Caco-2 (cell line): Measurements from ENCODE around the gene ELP4. TPM values are rescaled to one million over a fixed set of nuclear protein-coding genes. Genes with fewer than 3 reads are reported as not detected.

ENCODE experiments used
- BruUV-seq: library from RNA; stranded (reverse); fragments of 400-500 nt; replicated peaks from 2 replicates; lab custom pipeline; 2021; lab: Mats Ljungman, UMichigan
- CTCF ChIA-PET: fragments of 300-600 bp; sonication (Branson Sonifier 250); formaldehyde crosslinking; loops from one replicate; lab custom pipeline; 2022; ENCODE audit warnings: antibody characterized with exemption; lab: Charles Lee
- POLR2A ChIA-PET: fragments of 300-600 bp; sonication (Branson Sonifier 250); formaldehyde crosslinking; loops from one replicate; lab custom pipeline; 2022; ENCODE audit warnings: antibody characterized with exemption; lab: Charles Lee
- DNase-seq, 2 experiments: peaks; one replicate each; pipeline versions ENCODE4 v3.0.0 to v3.0.0-alpha.2; 2020 to 2022
- H3K27me3 ChIP-seq: replicated peaks from 2 replicates; pipeline ENCODE4 v1.6.0; 2011; ENCODE audit warnings: low read length; ENCODE audit not compliant: control insufficient read depth, insufficient read depth
- H3K36me3 ChIP-seq: 2 replicates; pipeline ENCODE4 v1.5.1; 2011; ENCODE audit warnings: low read length; ENCODE audit not compliant: control insufficient read depth, insufficient read depth
- H3K4me1 ChIP-seq: fragments of 250-450 bp; sonication (Bioruptor Pico); 2 replicates; pipeline ENCODE4 v1.5.1; 2020; ENCODE audit warnings: mild to moderate bottlenecking
- H3K4me3 ChIP-seq: 2 replicates; pipeline ENCODE4 v1.5.1; 2011; ENCODE audit warnings: low read depth, mild to moderate bottlenecking, control low read depth, low read length
- H3K9me3 ChIP-seq: fragments of 250-450 bp; sonication (Bioruptor Pico); 2 replicates; pipeline ENCODE4 v1.5.1; 2020; ENCODE audit warnings: mild to moderate bottlenecking, moderate library complexity
- H3K27ac Mint-ChIP-seq: one replicate; pipeline ENCODE4 v1.8.0; 2022; ENCODE audit warnings: mixed read lengths; ENCODE audit not compliant: unreplicated experiment
- H3K27me3 Mint-ChIP-seq: one replicate; pipeline ENCODE4 v1.8.0; 2022; ENCODE audit warnings: mixed read lengths; ENCODE audit not compliant: insufficient read depth, unreplicated experiment
- H3K36me3 Mint-ChIP-seq: one replicate; pipeline ENCODE4 v1.8.0; 2022; ENCODE audit warnings: mild to moderate bottlenecking, mixed read lengths; ENCODE audit not compliant: insufficient read depth, unreplicated experiment
- H3K4me1 Mint-ChIP-seq: one replicate; pipeline ENCODE4 v1.8.0; 2022; ENCODE audit warnings: low read depth, mixed read lengths; ENCODE audit not compliant: unreplicated experiment
- H3K4me3 Mint-ChIP-seq: one replicate; pipeline ENCODE4 v1.8.0; 2022; ENCODE audit warnings: mild to moderate bottlenecking, moderate library complexity, mixed read lengths; ENCODE audit not compliant: unreplicated experiment
- H3K9me3 Mint-ChIP-seq: one replicate; pipeline ENCODE4 v1.8.0; 2022; ENCODE audit warnings: mixed read lengths; ENCODE audit not compliant: unreplicated experiment
- CTCF ChIP-seq, 2 experiments: fragments of 200-600 bp in 1 of 2; IDR thresholded peaks; 1 replicate in 1 of 2; 2 replicates in 1 of 2; pipeline versions ENCODE4 v1.5.1 to v1.8.0; 2011 to 2022; ENCODE audit warnings: antibody characterized with exemption in 1 of 2, control low read depth in 1 of 2, inconsistent platforms in 1 of 2, low read depth in 1 of 2, low read length in 1 of 2, mild to moderate bottlenecking in 1 of 2, moderate library complexity in 1 of 2; ENCODE audit not compliant: insufficient read depth in 1 of 2, severe bottlenecking in 1 of 2, unreplicated experiment in 1 of 2
- intact Hi-C: fragments of 100-400 bp; cut with micrococcal nuclease; formaldehyde crosslinking; loops from one replicate; pipeline ENCODE4 v1.10.0; 2022; ENCODE audit not compliant: unreplicated experiment
- total RNA-seq: library from RNA; stranded (reverse); gene quantifications from 2 replicates; pipeline ENCODE4 v1.2.3, GENCODE V29; 2022

The ELP4 gene
- total RNA-seq, 1 experiment from 2014 or later = 18.8 TPM

GRCh38 chr11:31802609-31802989 is 293.0 kb downstream of the ELP4 start:
- H3K36me3 ChIP-seq = no peaks in the 10 kb centered on the region; the same call in 1 of the 2 replicates
- H3K4me3 ChIP-seq = no peak overlapping the region
- Mint-ChIP-seq H3K36me3 (no peaks in the 10 kb centered on the region), H3K4me3 (no peak overlapping the region), H3K27me3 (peaks cover 47% of the 10 kb centered on the region), H3K4me1 (no peaks in the 10 kb centered on the region), H3K9me3 (no peaks in the 10 kb centered on the region), H3K27ac (no peak overlapping the region)
- CTCF ChIA-PET = no interaction called here
- no peaks in the 10 kb centered on the region for H3K4me1 ChIP-seq
- H3K9me3 ChIP-seq = no peaks in the 10 kb centered on the region
- peaks cover 4% of the 10 kb centered on the region for H3K27me3 ChIP-seq
- intact Hi-C loops = no loop called here
- no TSS peak for BruUV-seq
- POLR2A ChIA-PET = no interaction called here
- no peak for TF ChIP-seq CTCF (IDR thresholded peaks at IDR 0.05; ENCODE audit: insufficient read depth in 1 of 2, low read depth in 1 of 2, low read length in 1 of 2, severe bottlenecking in 1 of 2, unreplicated experiment in 1 of 2)
- DNase-seq = no peak

- no peaks in the 10 kb centered on the region for H3K9me3 ChIP-seq
- Mint-ChIP-seq H3K27me3 (peaks cover 53% of the 10 kb centered on the region), H3K4me1 (no peaks in the 10 kb centered on the region), H3K27ac (no peak overlapping the region), H3K4me3 (no peak overlapping the region), H3K9me3 (no peaks in the 10 kb centered on the region), H3K36me3 (no peaks in the 10 kb centered on the region)
- ChIA-PET CTCF (no interaction called here), POLR2A (no interaction called here)
- no peak for TF ChIP-seq CTCF (IDR thresholded peaks at IDR 0.05; ENCODE audit: insufficient read depth in 1 of 2, low read depth in 1 of 2, low read length in 1 of 2, severe bottlenecking in 1 of 2, unreplicated experiment in 1 of 2)
- H3K36me3 ChIP-seq = no peaks in the 10 kb centered on the region; the same call in 1 of the 2 replicates
- H3K4me1 ChIP-seq = no peaks in the 10 kb centered on the region
- BruUV-seq = no TSS peak
- DNase-seq = no peak
- intact Hi-C loops = no loop called here
- H3K4me3 ChIP-seq = no peak overlapping the region
- H3K27me3 ChIP-seq = peaks cover 4% of the 10 kb centered on the region
These were observed 293.6 kb downstream of the ELP4 start for GRCh38 chr11:31802990-31803812.

DNA sequence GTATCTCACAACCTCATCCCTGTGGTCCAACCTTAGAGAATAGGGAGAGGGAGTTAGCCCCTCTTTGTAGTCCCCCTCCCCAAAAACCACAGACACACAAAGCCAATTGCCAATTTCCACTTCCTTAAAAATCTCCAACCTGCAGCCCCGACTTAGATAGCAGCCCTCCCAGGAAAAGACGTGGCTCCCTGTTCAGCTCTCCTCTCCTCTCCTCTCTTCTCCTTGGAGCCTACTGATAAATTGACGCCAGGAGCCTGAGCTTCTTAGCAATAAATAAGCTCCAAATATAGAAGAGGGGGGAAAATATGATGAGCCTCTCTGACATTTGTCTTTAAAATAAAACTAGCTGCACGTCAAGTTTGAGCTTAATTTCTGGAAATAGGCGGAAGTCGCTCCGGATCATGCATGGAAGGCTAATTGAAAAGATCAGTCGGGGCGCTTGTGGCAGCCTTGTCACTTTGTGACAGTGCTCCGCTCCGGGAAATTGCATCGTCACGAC is 294.3 kb downstream of the ELP4 start:
- Mint-ChIP-seq H3K4me1 (no peaks in the 10 kb centered on the region), H3K27me3 (peaks cover 55% of the 10 kb centered on the region), H3K27ac (no peak overlapping the region), H3K36me3 (no peaks in the 10 kb centered on the region), H3K9me3 (no peaks in the 10 kb centered on the region), H3K4me3 (no peak overlapping the region)
- Histone ChIP-seq H3K9me3 (no peaks in the 10 kb centered on the region), H3K4me1 (no peaks in the 10 kb centered on the region), H3K4me3 (no peak overlapping the region), H3K36me3 (no peaks in the 10 kb centered on the region; the same call in 1 of the 2 replicates), H3K27me3 (peaks cover 6% of the 10 kb centered on the region)
- intact Hi-C loops = no loop called here
- no TSS peak for BruUV-seq
- no peak for TF ChIP-seq CTCF (IDR thresholded peaks at IDR 0.05; ENCODE audit: insufficient read depth in 1 of 2, low read depth in 1 of 2, low read length in 1 of 2, severe bottlenecking in 1 of 2, unreplicated experiment in 1 of 2)
- CTCF ChIA-PET = no interaction called here
- no peak for DNase-seq
- POLR2A ChIA-PET = no interaction called here
